ENCODE results near the gene CRYGN.

The CRYGN gene

GRCh38 chr7:151389096-151389767 is 50.7 kb downstream of the CRYGN start:
- CTCF ChIA-PET, result no interaction called here
- POLR2A ChIA-PET, result no interaction called here
- no peak for TF ChIP-seq NFRKB (IDR thresholded peaks at IDR 0.05)
- TF ChIP-seq L3MBTL2 (conservative IDR thresholded peaks at IDR 0.05), result no peak
- TF ChIP-seq CTBP1 (IDR thresholded peaks at IDR 0.05; ENCODE audit: borderline replicate concordance), result no peak
- no peak for TF ChIP-seq FOXK2 (IDR thresholded peaks at IDR 0.05)
- no peak for TF ChIP-seq HDGF (IDR thresholded peaks at IDR 0.05; ENCODE audit: borderline replicate concordance)
- TF ChIP-seq ZNF384 (IDR thresholded peaks at IDR 0.05), result no peak
- no peak for TF ChIP-seq ELF4 (IDR thresholded peaks at IDR 0.05)
- TF ChIP-seq LEF1 (IDR thresholded peaks at IDR 0.05; ENCODE audit: borderline replicate concordance), result no peak
- TF ChIP-seq BHLHE40 (IDR thresholded peaks at IDR 0.05; ENCODE audit: borderline replicate concordance), result no peak
- no peak for TF ChIP-seq ARNT (IDR thresholded peaks at IDR 0.05)
- no peak for TF ChIP-seq SP1 (IDR thresholded peaks at IDR 0.05)
- TF ChIP-seq TARDBP (IDR thresholded peaks at IDR 0.05), result no peak
- TF ChIP-seq FOXA1 (IDR thresholded peaks at IDR 0.05), result no peak
- TF ChIP-seq PKNOX1 (IDR thresholded peaks at IDR 0.05), result no peak
- TF ChIP-seq FOXM1 (IDR thresholded peaks at IDR 0.05; ENCODE audit: borderline replicate concordance), result no peak
- TF ChIP-seq SUZ12 (IDR thresholded peaks at IDR 0.05), result no peak
- DNase-seq (ENCODE audit: extremely low spot score), result no peak

GRCh38 chr7:151388430-151388829 is 51.5 kb downstream of the CRYGN start:
- DNase-seq (ENCODE audit: extremely low spot score), result no peak
- ChIA-PET CTCF (no interaction called here), POLR2A (no interaction called here)
- no peak for TF ChIP-seq ZNF384 (IDR thresholded peaks at IDR 0.05)
- no peak for TF ChIP-seq TARDBP (IDR thresholded peaks at IDR 0.05)
- no peak for TF ChIP-seq FOXM1 (IDR thresholded peaks at IDR 0.05; ENCODE audit: borderline replicate concordance)
- no peak for TF ChIP-seq HDGF (IDR thresholded peaks at IDR 0.05; ENCODE audit: borderline replicate concordance)
- no peak for TF ChIP-seq LEF1 (IDR thresholded peaks at IDR 0.05; ENCODE audit: borderline replicate concordance)
- TF ChIP-seq PKNOX1 (IDR thresholded peaks at IDR 0.05), result no peak
- no peak for TF ChIP-seq FOXA1 (IDR thresholded peaks at IDR 0.05)
- no peak for TF ChIP-seq NFRKB (IDR thresholded peaks at IDR 0.05)
- no peak for TF ChIP-seq SP1 (IDR thresholded peaks at IDR 0.05)
- no peak for TF ChIP-seq FOXK2 (IDR thresholded peaks at IDR 0.05)
- TF ChIP-seq BHLHE40 (IDR thresholded peaks at IDR 0.05; ENCODE audit: borderline replicate concordance), result no peak
- TF ChIP-seq SUZ12 (IDR thresholded peaks at IDR 0.05), result no peak
- no peak for TF ChIP-seq CTBP1 (IDR thresholded peaks at IDR 0.05; ENCODE audit: borderline replicate concordance)
- TF ChIP-seq L3MBTL2 (conservative IDR thresholded peaks at IDR 0.05), result no peak
- no peak for TF ChIP-seq ELF4 (IDR thresholded peaks at IDR 0.05)
- TF ChIP-seq ARNT (IDR thresholded peaks at IDR 0.05), result no peak

GRCh38 chr7:151388007-151388297 is 52.0 kb downstream of the CRYGN start:
- ChIA-PET POLR2A (no interaction called here), CTCF (no interaction called here)
- no peak for TF ChIP-seq ELF4 (IDR thresholded peaks at IDR 0.05)
- no peak for TF ChIP-seq PKNOX1 (IDR thresholded peaks at IDR 0.05)
- TF ChIP-seq SP1 (IDR thresholded peaks at IDR 0.05), result no peak
- TF ChIP-seq ARNT (IDR thresholded peaks at IDR 0.05), result no peak
- no peak for TF ChIP-seq ZNF384 (IDR thresholded peaks at IDR 0.05)
- TF ChIP-seq HDGF (IDR thresholded peaks at IDR 0.05; ENCODE audit: borderline replicate concordance), result no peak
- no peak for TF ChIP-seq SUZ12 (IDR thresholded peaks at IDR 0.05)
- no peak for TF ChIP-seq NFRKB (IDR thresholded peaks at IDR 0.05)
- no peak for TF ChIP-seq FOXM1 (IDR thresholded peaks at IDR 0.05; ENCODE audit: borderline replicate concordance)
- TF ChIP-seq FOXA1 (IDR thresholded peaks at IDR 0.05), result no peak
- no peak for TF ChIP-seq FOXK2 (IDR thresholded peaks at IDR 0.05)
- DNase-seq (ENCODE audit: extremely low spot score), result no peak

GRCh38 chr7:151387161-151388006 is 52.6 kb downstream of the CRYGN start:
- TF ChIP-seq L3MBTL2 (conservative IDR thresholded peaks at IDR 0.05) (no peak), CTBP1 (IDR thresholded peaks at IDR 0.05; ENCODE audit: borderline replicate concordance) (no peak), SP1 (IDR thresholded peaks at IDR 0.05) (no peak), ZNF384 (IDR thresholded peaks at IDR 0.05) (no peak), ARNT (IDR thresholded peaks at IDR 0.05) (no peak), SUZ12 (IDR thresholded peaks at IDR 0.05) (no peak), HDGF (IDR thresholded peaks at IDR 0.05; ENCODE audit: borderline replicate concordance) (no peak), BHLHE40 (IDR thresholded peaks at IDR 0.05; ENCODE audit: borderline replicate concordance) (no peak), FOXM1 (IDR thresholded peaks at IDR 0.05; ENCODE audit: borderline replicate concordance) (no peak), PKNOX1 (IDR thresholded peaks at IDR 0.05) (no peak)
- DNase-seq (ENCODE audit: extremely low spot score), result no peak
- ChIA-PET POLR2A (no interaction called here), CTCF (no interaction called here)

All from HEK293T (cell line).